ENCODE measurements around the gene PDCL2. TPM values are rescaled to one million over a fixed set of nuclear protein-coding genes. Genes with fewer than 3 reads are reported as not detected.

Gene PDCL2
- total RNA-seq, 4 donors from 2014 or later: not detected

- in situ Hi-C loops (cut with MboI; ENCODE audit: low sequenced_read_pairs in 4 of 4) (no loop called here), intact Hi-C loops (cut with DNase I; ENCODE audit: low total_unique reads) (no loop called here)
- DNase-seq (no peak), ATAC-seq (no peak)
- H3K4me1 ChIP-seq: no peaks in the 10 kb centered on the region
- no peak overlapping the region for H3K27ac ChIP-seq
- no peak overlapping the region for H3K4me3 ChIP-seq
- TF ChIP-seq CTCF (IDR thresholded peaks at IDR 0.05 in 4 of 5, conservative IDR thresholded peaks at IDR 0.05 in 1 of 5) (no peak), POLR2A (IDR thresholded peaks at IDR 0.05) (no peak)
- no peaks in the 10 kb centered on the region for H3K36me3 ChIP-seq
- no peaks in the 10 kb centered on the region for H3K27me3 ChIP-seq
- H3K9me3 ChIP-seq: no peaks in the 10 kb centered on the region
Observed at GRCh38 chr4:55611358-55612059, 19.5 kb upstream of the PDCL2 start.

- in situ Hi-C loops (cut with MboI; ENCODE audit: low sequenced_read_pairs in 4 of 4): no loop called here
- no peak for TF ChIP-seq CTCF (IDR thresholded peaks at IDR 0.05 in 4 of 5, conservative IDR thresholded peaks at IDR 0.05 in 1 of 5)
- no peak for TF ChIP-seq POLR2A (IDR thresholded peaks at IDR 0.05)
- H3K27ac ChIP-seq: no peak overlapping the region
- no peak for DNase-seq
- H3K9me3 ChIP-seq: no peaks in the 10 kb centered on the region
- no peaks in the 10 kb centered on the region for H3K36me3 ChIP-seq
- H3K4me3 ChIP-seq: no peak overlapping the region
- ATAC-seq: no peak
- H3K27me3 ChIP-seq: no peaks in the 10 kb centered on the region
- intact Hi-C loops (cut with DNase I; ENCODE audit: low total_unique reads): no loop called here
- no peaks in the 10 kb centered on the region for H3K4me1 ChIP-seq
Observed at GRCh38 chr4:55610381-55610780, 18.3 kb upstream of the PDCL2 start.

- in situ Hi-C loops (cut with MboI; ENCODE audit: low sequenced_read_pairs in 4 of 4) (no loop called here), intact Hi-C loops (cut with DNase I; ENCODE audit: low total_unique reads) (no loop called here)
- Histone ChIP-seq H3K27me3 (no peaks in the 10 kb centered on the region), H3K36me3 (no peaks in the 10 kb centered on the region), H3K4me3 (no peak overlapping the region), H3K4me1 (no peaks in the 10 kb centered on the region), H3K9me3 (no peaks in the 10 kb centered on the region), H3K27ac (no peak overlapping the region)
- DNase-seq (no peak), ATAC-seq (no peak)
- TF ChIP-seq POLR2A (IDR thresholded peaks at IDR 0.05) (no peak), CTCF (IDR thresholded peaks at IDR 0.05 in 4 of 5, conservative IDR thresholded peaks at IDR 0.05 in 1 of 5) (no peak)
Observed at GRCh38 chr4:55609393-55609866, 17.4 kb upstream of the PDCL2 start.

- Histone ChIP-seq H3K27me3 (no peaks in the 10 kb centered on the region), H3K9me3 (no peaks in the 10 kb centered on the region), H3K4me3 (no peak overlapping the region), H3K36me3 (no peaks in the 10 kb centered on the region), H3K27ac (no peak overlapping the region), H3K4me1 (no peaks in the 10 kb centered on the region)
- intact Hi-C loops (cut with DNase I; ENCODE audit: low total_unique reads) (no loop called here), in situ Hi-C loops (cut with MboI; ENCODE audit: low sequenced_read_pairs in 4 of 4) (no loop called here)
- no peak for TF ChIP-seq CTCF (IDR thresholded peaks at IDR 0.05 in 4 of 5, conservative IDR thresholded peaks at IDR 0.05 in 1 of 5)
- TF ChIP-seq POLR2A (IDR thresholded peaks at IDR 0.05): no peak
- DNase-seq: no peak
- no peak for ATAC-seq
Observed at GRCh38 chr4:55608591-55608990, 16.5 kb upstream of the PDCL2 start.

GRCh38 chr4:55604996-55605395 lies 13.0 kb upstream of the PDCL2 start:
- no peaks in the 10 kb centered on the region for H3K27me3 ChIP-seq
- in situ Hi-C loops (cut with MboI; ENCODE audit: low sequenced_read_pairs in 4 of 4) (no loop called here), intact Hi-C loops (cut with DNase I; ENCODE audit: low total_unique reads) (no loop called here)
- ATAC-seq (no peak), DNase-seq (no peak)
- H3K9me3 ChIP-seq: no peaks in the 10 kb centered on the region
- H3K4me3 ChIP-seq: no peak overlapping the region
- H3K27ac ChIP-seq: no peak overlapping the region
- H3K4me1 ChIP-seq: no peaks in the 10 kb centered on the region
- no peaks in the 10 kb centered on the region for H3K36me3 ChIP-seq
- TF ChIP-seq CTCF (IDR thresholded peaks at IDR 0.05 in 4 of 5, conservative IDR thresholded peaks at IDR 0.05 in 1 of 5) (no peak), POLR2A (IDR thresholded peaks at IDR 0.05) (no peak)

Data from gastrocnemius medialis (tissue), 4 donors.